Measurements from ENCODE around the gene ITPRIP. TPM values are rescaled to one million over a fixed set of nuclear protein-coding genes. Genes with fewer than 3 reads are reported as not detected.

The ITPRIP gene
- total and polyA plus RNA-seq, 2 of the 8 experiments (the other 6 are each of a cell fraction or from before 2014, with no cell fraction given): 15.3 to 16.9 TPM

GRCh38 chr10:104340111-104340526 lies 1.9 kb upstream of the ITPRIP start:
- H2BK5ac ChIP-seq (ENCODE audit: low read depth, low read length): no peak overlapping the region
- 0 out of 2 replicates have a peak overlapping the region, but pooled peaks have one; percentile 68 for H2BK12ac ChIP-seq (ENCODE audit: low read depth, low read length)
- CTCF ChIA-PET (ENCODE audit: partially characterized antibody): interaction anchor here (1.6 to 7.3 kb wide), 5 partner anchors 10 to 66 kb away, joined by 3 to 86 read pairs (median 31); no protein-coding TSS in a partner anchor
- no peak overlapping the region for H3K27ac ChIP-seq (ENCODE audit: low read depth, low read length)
- H4K8ac ChIP-seq (ENCODE audit: extremely low read depth, insufficient read depth, low read length): no peak overlapping the region
- peaks cover 12 to 21% (median 16%) of the 10 kb centered on the region in 4 experiments; a peak in 6 of 7 replicates for H3K4me1 ChIP-seq (replicated peaks in 1 of 4; ENCODE audit: control insufficient read depth in 3 of 4, insufficient read depth in 4 of 4, low read length in 3 of 4)
- no peaks in the 10 kb centered on the region for H3K36me3 ChIP-seq (ENCODE audit: control insufficient read depth in 2 of 4, insufficient read depth in 4 of 4, low read length in 3 of 4)
- H3K14ac ChIP-seq (ENCODE audit: insufficient read length): no peak overlapping the region
- H3K23ac ChIP-seq (ENCODE audit: insufficient read length): no peak overlapping the region
- H2AFZ ChIP-seq (ENCODE audit: low read length): no peak overlapping the region
- 65% methylated on average over 4 of the region's 4 CpGs; no CpG with 5 or more reads in 1 of the 2 experiments for WGBS, 2 experiments (ENCODE audit: extremely low coverage in 1 of 2, insufficient coverage in 1 of 2, insufficient read length in 1 of 2, insufficient replicate concordance in 2 of 2, low coverage in 1 of 2, low lambda C conversion rate in 2 of 2, missing lambda C conversion rate in 1 of 2)
- H3K9ac ChIP-seq (replicated peaks in 1 of 4; ENCODE audit: extremely low read depth in 1 of 4, low read depth in 3 of 4, low read length in 3 of 4): no peak overlapping the region
- H3K56ac ChIP-seq (replicated peaks; ENCODE audit: insufficient read length, low read depth, low read length): no peak overlapping the region
- H4K20me1 ChIP-seq (replicated peaks in 1 of 2; ENCODE audit: control insufficient read depth in 1 of 2, insufficient read depth in 2 of 2, low read length in 2 of 2): peaks cover 0 to 6% of the 10 kb centered on the region in 2 experiments
- no peak overlapping the region for H4K5ac ChIP-seq (ENCODE audit: insufficient read length, low read depth, low read length)
- no peak overlapping the region for H3K18ac ChIP-seq (ENCODE audit: extremely low read depth, low read length)
- peaks cover 0 to 2% (median 0%) of the 10 kb centered on the region in 4 experiments; a peak in 1 of 7 replicates for H3K27me3 ChIP-seq (replicated peaks in 1 of 4; ENCODE audit: control insufficient read depth in 3 of 4, extremely low read depth in 1 of 4, insufficient read depth in 3 of 4, low read length in 3 of 4)
- peak overlapping the region; percentile 50 for H2BK15ac ChIP-seq (ENCODE audit: low read length)
- H3K4ac ChIP-seq (replicated peaks; ENCODE audit: insufficient read length, low read depth, low read length): no peak overlapping the region
- H3K4me3 ChIP-seq (ENCODE audit: extremely low read depth in 1 of 4, insufficient read depth in 2 of 4, low read depth in 3 of 4, low read length in 4 of 4): no peak overlapping the region
- peaks cover 11 to 26% of the 10 kb centered on the region in 2 experiments for H3K79me2 ChIP-seq (ENCODE audit: control insufficient read depth in 1 of 2, insufficient read depth in 2 of 2, low read length in 2 of 2)
- no peak overlapping the region for H2BK120ac ChIP-seq (replicated peaks; ENCODE audit: low read depth, low read length)
- peak overlapping the region in 1 of 2 experiments; percentile 93; a peak in 1 of 4 replicates for H3K4me2 ChIP-seq (ENCODE audit: insufficient read depth in 1 of 2, low read depth in 2 of 2, low read length in 2 of 2)
- H2BK20ac ChIP-seq (ENCODE audit: low read length): peak overlapping the region; percentile 66; the same call in 1 of the 2 replicates
- DNase-seq (ENCODE audit: low read depth in 1 of 2, low spot score in 2 of 2): no peak
- POLR2A ChIA-PET (ENCODE audit: partially characterized antibody): interaction anchor here (3.0 to 4.2 kb wide), 2 partner anchors 11 to 19 kb away, joined by 19 to 37 read pairs; no protein-coding TSS in a partner anchor
- peaks cover 18% of the 10 kb centered on the region for H3K23me2 ChIP-seq (ENCODE audit: low read depth, low read length)
- no peak overlapping the region for H2AK5ac ChIP-seq (ENCODE audit: low read depth, low read length)
- no peak overlapping the region for H4K91ac ChIP-seq (replicated peaks; ENCODE audit: insufficient read length, low read length)
- no peak for FAIRE-seq
- no peaks in the 10 kb centered on the region for H3K9me3 ChIP-seq (ENCODE audit: insufficient read depth in 2 of 2, low read depth in 1 of 2, low read length in 1 of 2)
- 0 out of 2 replicates have a peak, but pooled peaks cover 6% of the 10 kb centered on the region for H3K79me1 ChIP-seq (ENCODE audit: low read depth, low read length)
- TF ChIP-seq RAD21 (IDR thresholded peaks at IDR 0.05 in 1 of 2, conservative IDR thresholded peaks at IDR 0.05 in 1 of 2; ENCODE audit: low read depth in 2 of 2, low read length in 2 of 2) (no peak), HDAC2 (IDR thresholded peaks at IDR 0.05; ENCODE audit: borderline replicate concordance in 1 of 2, low read depth in 2 of 2, low read length in 2 of 2) (no peak), POLR2AphosphoS5 (IDR thresholded peaks at IDR 0.05; ENCODE audit: low read depth, low read length) (no peak), RNF2 (IDR thresholded peaks at IDR 0.05; ENCODE audit: borderline replicate concordance, low read depth, low read length, missing control alignments, poor library complexity, severe bottlenecking) (no peak), HDAC6 (IDR thresholded peaks at IDR 0.05; ENCODE audit: low read depth, low read length) (no peak), NANOG (IDR thresholded peaks at IDR 0.05; ENCODE audit: insufficient read depth, low read depth, low read length, poor library complexity, severe bottlenecking) (no peak), POLR2A (IDR thresholded peaks at IDR 0.05; ENCODE audit: control extremely low read depth in 1 of 2, low read depth in 2 of 2, low read length in 2 of 2) (no peak), CBX8 (IDR thresholded peaks at IDR 0.05; ENCODE audit: borderline replicate concordance, low read depth, low read length) (no peak), KDM5A (IDR thresholded peaks at IDR 0.05; ENCODE audit: low read length) (no peak), JUND (IDR thresholded peaks at IDR 0.05; ENCODE audit: low read length) (no peak), CHD2 (IDR thresholded peaks at IDR 0.05; ENCODE audit: low read length) (no peak)

All from H1 (cell line).